GM18517 (cell line): ENCODE measurements around the gene NEURL1.
"Not testable (repeated sequence)": the region's sequence is repeated elsewhere in the genome, so short reads cannot be mapped to it uniquely, and the experiment has no call there.

Experiments
- ATAC-seq: cut with Tn5 transposase; IDR thresholded peaks from one replicate; pipeline ENCODE4 v1.9.1; 2021; ENCODE audit warnings: mild to moderate bottlenecking, moderate library complexity; ENCODE audit not compliant: unreplicated experiment

The NEURL1 gene

GRCh38 chr10:103603382-103603781 lies 109.9 kb downstream of the NEURL1 start:
- no peak for ATAC-seq

DNA sequence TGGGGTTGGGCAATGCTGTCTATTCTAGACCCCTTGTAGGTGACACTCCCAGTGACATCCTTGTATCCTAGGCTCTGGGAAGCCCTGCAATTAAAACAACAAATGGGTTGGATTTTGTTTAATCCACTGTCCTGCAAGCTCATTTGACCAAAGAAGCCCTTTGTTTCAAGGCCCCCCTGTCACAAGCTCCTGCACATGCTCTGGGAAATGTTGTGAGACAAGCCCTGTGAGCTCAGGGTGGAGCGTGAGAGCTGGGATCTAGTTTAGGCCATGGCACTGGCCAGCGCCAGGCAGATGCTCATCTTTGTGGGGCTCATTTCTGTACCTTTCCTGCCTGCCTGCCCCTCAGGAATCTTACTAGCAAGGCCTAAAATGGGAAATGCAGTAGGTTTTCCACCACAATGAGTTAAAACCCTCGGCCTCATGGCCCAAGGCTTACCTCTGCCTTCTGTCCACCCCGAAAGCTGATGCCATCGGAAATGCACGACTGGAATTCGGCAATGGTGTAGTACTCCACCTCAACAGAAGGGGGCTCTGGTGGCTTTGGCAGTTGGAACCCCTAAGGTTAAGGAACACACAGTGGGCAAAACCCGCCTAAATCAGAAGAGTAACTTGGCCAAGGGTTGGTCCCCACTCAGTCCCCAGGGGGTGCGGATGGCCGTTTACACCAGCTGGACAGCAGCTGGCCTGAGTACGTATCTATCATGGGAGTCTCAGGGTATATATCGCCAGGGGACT lies 112.0 kb downstream of the NEURL1 start:
- no peak for ATAC-seq

GRCh38 chr10:103606097-103606438 lies 112.6 kb downstream of the NEURL1 start:
- not testable (repeated sequence) for ATAC-seq

DNA sequence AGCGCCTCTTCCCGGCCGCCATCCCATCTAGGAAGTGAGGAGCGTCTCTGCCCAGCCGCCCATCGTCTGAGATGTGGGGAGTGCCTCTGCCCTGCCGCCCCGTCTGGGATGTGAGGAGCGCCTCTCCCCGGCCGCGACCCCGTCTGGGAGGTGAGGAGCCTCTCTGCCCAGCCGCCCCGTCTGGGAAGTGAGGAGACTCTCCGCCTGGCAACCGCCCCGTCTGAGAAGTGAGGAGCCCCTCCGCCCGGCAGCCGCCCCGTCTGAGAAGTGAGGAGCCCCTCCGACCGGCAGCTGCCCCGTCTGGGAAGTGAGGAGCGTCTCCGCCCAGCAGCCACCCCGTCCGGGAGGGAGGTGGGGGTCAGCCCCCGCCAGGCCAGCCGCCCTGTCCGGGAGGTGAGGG lies 113.5 kb downstream of the NEURL1 start:
- not testable (repeated sequence) for ATAC-seq

- ATAC-seq: not testable (repeated sequence)
Observed at GRCh38 chr10:103608056-103608455, 114.6 kb downstream of the NEURL1 start.

- ATAC-seq: no peak
Observed at GRCh38 chr10:103609231-103610082, 116.0 kb downstream of the NEURL1 start.

GRCh38 chr10:103610083-103610472 lies 116.6 kb downstream of the NEURL1 start:
- ATAC-seq: no peak

GRCh38 chr10:103610921-103611511 lies 117.5 kb downstream of the NEURL1 start:
- ATAC-seq: no peak

- no peak for ATAC-seq
Observed at GRCh38 chr10:103612462-103613365, 119.2 kb downstream of the NEURL1 start.

DNA sequence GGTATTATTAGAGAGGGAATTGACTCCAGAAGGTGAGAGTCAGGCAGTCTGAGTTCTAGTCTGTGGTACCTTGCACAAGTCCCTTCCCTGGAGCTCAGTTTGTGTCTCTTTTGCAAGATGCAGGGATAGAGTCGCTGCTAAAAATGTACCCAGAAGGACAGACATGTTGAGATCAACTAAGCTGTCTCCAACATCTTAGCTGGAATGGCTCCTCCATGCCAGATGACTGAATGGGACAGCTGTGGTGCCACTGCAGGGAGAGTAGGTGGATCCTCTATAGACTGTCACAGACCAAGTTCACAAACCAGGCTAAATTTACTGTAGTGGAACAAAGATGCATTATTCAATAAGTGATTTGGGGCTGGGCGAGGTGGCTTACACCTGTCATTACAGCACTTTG lies 120.1 kb downstream of the NEURL1 start:
- no peak for ATAC-seq

DNA sequence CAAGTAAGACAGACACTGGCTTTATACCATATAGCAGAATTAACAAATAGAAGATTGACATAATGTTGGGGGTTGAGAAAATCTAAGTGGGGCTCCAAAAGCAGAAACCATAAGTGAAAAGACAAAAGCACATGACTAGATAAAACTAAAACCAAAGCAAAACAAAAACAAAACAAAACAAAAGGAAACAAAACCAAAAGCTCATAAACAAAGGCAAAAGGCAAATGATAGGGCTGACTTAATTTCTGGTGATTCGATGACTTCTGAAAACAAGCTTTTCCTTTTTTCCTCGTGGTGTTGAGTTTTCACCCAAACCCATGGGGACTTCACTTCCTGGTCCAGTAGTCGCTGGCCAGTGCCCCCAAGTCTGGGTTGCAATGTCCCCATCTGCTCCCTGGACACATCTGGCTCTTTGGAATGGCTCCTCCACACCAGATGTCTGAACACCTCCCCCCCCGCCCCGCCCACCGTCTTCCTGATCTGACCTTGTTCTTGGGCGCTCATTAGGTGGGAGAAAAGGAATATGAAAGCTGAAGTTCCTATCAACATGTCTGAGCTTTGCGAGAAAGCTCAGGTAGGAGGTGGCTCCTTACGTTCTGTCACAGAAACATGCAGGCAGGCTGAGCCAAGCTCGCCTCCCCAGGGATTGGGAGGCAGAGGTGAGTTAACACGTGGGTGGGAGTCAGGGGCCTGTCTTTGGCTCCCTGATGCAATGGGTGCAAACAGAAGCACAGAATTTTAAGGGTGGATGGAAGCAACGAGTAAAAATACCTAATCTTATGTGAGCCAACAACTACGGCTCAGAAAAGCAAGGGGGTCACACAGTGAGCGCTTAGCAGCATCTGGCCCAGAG lies 121.0 kb downstream of the NEURL1 start:
- ATAC-seq: no peak

DNA sequence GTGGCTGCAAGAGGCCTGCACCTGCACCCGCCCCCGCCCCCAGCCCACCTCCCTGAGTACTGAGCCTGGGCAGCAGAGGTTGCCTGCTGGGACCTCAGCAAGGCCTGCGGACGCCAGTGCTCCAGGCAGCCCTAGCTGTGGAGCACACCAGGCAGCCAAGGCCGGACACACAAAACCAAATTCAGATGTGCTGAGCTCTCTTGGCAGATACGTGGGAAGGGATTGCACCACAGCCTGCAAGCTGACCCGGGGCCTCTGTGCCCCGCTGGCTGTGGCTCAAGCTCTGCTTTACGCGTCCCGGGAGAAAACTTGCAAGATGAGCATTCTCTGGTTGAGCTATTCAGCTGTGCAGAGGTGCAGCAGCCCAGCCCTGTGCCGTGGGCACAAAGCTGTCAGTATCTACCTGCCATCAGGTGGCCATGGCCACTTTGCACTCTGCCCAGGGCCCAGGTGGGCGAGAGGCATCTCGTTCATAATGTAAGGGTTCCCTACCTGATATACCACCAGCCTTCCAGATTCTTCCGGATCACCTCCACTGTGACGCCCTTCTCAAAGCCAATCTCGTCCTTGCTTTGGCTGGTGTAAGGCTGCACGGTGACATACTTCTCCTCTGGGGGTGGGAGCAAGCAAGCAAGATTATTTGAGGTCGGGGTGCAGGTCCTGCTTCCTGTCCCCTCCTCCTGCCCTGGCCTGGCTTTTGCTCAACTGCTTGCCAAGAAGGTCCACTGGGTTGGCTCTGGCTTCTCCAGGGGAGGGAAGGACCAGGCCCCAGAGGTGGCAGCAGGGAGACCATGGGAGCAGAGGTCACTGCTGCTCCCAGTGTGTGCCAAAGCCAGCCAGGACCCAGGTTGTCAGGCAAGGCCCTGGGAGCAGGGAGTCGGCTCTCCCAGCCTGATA lies 123.4 kb downstream of the NEURL1 start:
- ATAC-seq: no peak

- ATAC-seq: no peak
Observed at GRCh38 chr10:103617602-103618385, 124.3 kb downstream of the NEURL1 start.

- no peak for ATAC-seq
Observed at GRCh38 chr10:103618575-103619423, 125.3 kb downstream of the NEURL1 start.

GRCh38 chr10:103619424-103620351 lies 126.2 kb downstream of the NEURL1 start:
- no peak for ATAC-seq

GRCh38 chr10:103620352-103620740 lies 126.8 kb downstream of the NEURL1 start:
- no peak for ATAC-seq
